PC-3 (cell line): Measurements from ENCODE around the gene SPHK2.

Experiments
- EZH2 ChIP-seq: fragments of 300-600 bp; sonication (generic); IDR thresholded peaks from one replicate; pipeline ENCODE4 v1.6.1; 2017; ENCODE audit warnings: antibody characterized with exemption, mild to moderate bottlenecking, low read length; ENCODE audit not compliant: unreplicated experiment
- EZH2phosphoT487 ChIP-seq: fragments of 300-600 bp; sonication (generic); IDR thresholded peaks from 2 replicates; pipeline ENCODE4 v1.6.1; 2018; ENCODE audit warnings: mild to moderate bottlenecking, antibody characterized with exemption, low read length, borderline replicate concordance
- TF ChIP-seq, protein P1 (sequence below): fragments of 300-600 bp; sonication (generic); conservative IDR thresholded peaks from 2 replicates; pipeline ENCODE4 v1.5.1; 2017; ENCODE audit warnings: antibody characterized with exemption, low read depth, mild to moderate bottlenecking, low read length

GRCh38 chr19:48671446-48671995 lies 52.2 kb downstream of the SPHK2 start:
- TF ChIP-seq, protein P1, sequence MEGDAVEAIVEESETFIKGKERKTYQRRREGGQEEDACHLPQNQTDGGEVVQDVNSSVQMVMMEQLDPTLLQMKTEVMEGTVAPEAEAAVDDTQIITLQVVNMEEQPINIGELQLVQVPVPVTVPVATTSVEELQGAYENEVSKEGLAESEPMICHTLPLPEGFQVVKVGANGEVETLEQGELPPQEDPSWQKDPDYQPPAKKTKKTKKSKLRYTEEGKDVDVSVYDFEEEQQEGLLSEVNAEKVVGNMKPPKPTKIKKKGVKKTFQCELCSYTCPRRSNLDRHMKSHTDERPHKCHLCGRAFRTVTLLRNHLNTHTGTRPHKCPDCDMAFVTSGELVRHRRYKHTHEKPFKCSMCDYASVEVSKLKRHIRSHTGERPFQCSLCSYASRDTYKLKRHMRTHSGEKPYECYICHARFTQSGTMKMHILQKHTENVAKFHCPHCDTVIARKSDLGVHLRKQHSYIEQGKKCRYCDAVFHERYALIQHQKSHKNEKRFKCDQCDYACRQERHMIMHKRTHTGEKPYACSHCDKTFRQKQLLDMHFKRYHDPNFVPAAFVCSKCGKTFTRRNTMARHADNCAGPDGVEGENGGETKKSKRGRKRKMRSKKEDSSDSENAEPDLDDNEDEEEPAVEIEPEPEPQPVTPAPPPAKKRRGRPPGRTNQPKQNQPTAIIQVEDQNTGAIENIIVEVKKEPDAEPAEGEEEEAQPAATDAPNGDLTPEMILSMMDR = no peak
- TF ChIP-seq EZH2 (no peak), EZH2phosphoT487 (no peak)
